Adrenal gland (tissue), 12 donors: ENCODE results near the gene HADHA. TPM values are rescaled to one million over a fixed set of nuclear protein-coding genes. Genes with fewer than 3 reads are reported as not detected.

Experiments
- DNase-seq, 7 donors: peaks; one replicate each; pipeline ENCODE4 v3.0.0-alpha.2; 2019 to 2020
- H3K27ac ChIP-seq, 5 donors: fragments of 200-600 bp; sonication (generic) in 4 of 5; 1 replicate in 3 of 5; 2 replicates in 2 of 5; pipeline versions ENCODE4 v1.5.1 to v1.8.0; 2016 to 2020; ENCODE audit warnings: mild to moderate bottlenecking in 1 of 5
- H3K27me3 ChIP-seq: fragments of 200-600 bp; 2 replicates; pipeline ENCODE4 v1.8.0; 2021
- H3K36me3 ChIP-seq, 2 donors: fragments of 200-600 bp; replicated peaks in 1 of 2; 1 replicate in 1 of 2; 2 replicates in 1 of 2; pipeline versions ENCODE4 v1.5.1 to v1.8.0; 2018 to 2022
- H3K4me1 ChIP-seq, 2 donors: fragments of 200-600 bp; replicated peaks in 1 of 2; 1 replicate in 1 of 2; 2 replicates in 1 of 2; pipeline versions ENCODE4 v1.5.1 to v1.8.0; 2018 to 2021
- H3K4me3 ChIP-seq, 4 donors: fragments of 200-600 bp; sonication (generic) in 3 of 4; one replicate each; pipeline ENCODE4 v1.5.1; 2016 to 2018
- H3K9me3 ChIP-seq, 3 donors: fragments of 200-600 bp; sonication (generic) in 1 of 3; replicated peaks in 1 of 3; 1 replicate in 2 of 3; 2 replicates in 1 of 3; pipeline versions ENCODE4 v1.5.1 to v1.8.0; 2016 to 2021
- CTCF ChIP-seq, 6 experiments: fragments of 450-650 bp in 4 of 6; fragments of 200-600 bp in 2 of 6; sonication (generic) in 1 of 6; IDR thresholded peaks; 1 replicate in 5 of 6; 2 replicates in 1 of 6; pipeline versions ENCODE4 v1.5.1 to v1.8.0; 2016 to 2021; ENCODE audit warnings: antibody characterized with exemption in 6 of 6, mild to moderate bottlenecking in 2 of 6, moderate library complexity in 1 of 6
- POLR2A ChIP-seq, 2 donors: fragments of 450-650 bp; IDR thresholded peaks; one replicate each; pipeline ENCODE4 v1.6.1; 2017; ENCODE audit warnings: antibody characterized with exemption in 2 of 2, mild to moderate bottlenecking in 2 of 2, moderate library complexity in 1 of 2
- WGBS, 4 donors: extraction: QIAGEN DNeasy Blood & Tissue Kit in 2 of 4; methylation state at CpG; one replicate each; pipeline versions ENCODE4 v1.1.5 to v1.1.7; 2013 to 2017; 5-methylcytosine and 5-hydroxymethylcytosine counted together
- intact Hi-C, 2 donors: fragments of 100-400 bp; cut with DNase I; formaldehyde crosslinking; loops; one replicate each; pipeline versions ENCODE4 v1.14.1 to v1.15.0; 2022 to 2023
- polyA plus RNA-seq, 3 donors: library from polyadenylated mRNA; stranded (reverse); fragments of 200-250 nt in 2 of 3; fragments of 350-450 nt in 1 of 3; fragmentation: Illumina TruSeq in 1 of 3; extraction: RNeasy Lipid Tissue Mini Kit (QIAGEN cat#74804) in 1 of 3; gene quantifications; one replicate each; pipeline ENCODE4 v1.2.3, GENCODE V29; 2013 to 2014
- total RNA-seq, 9 donors: library from RNA; depleted of rRNA in 4 of 9; stranded (reverse); fragments of >200 nt in 4 of 9; fragments of 120-200 nt in 1 of 9; fragmentation: NEBNext Ultra II Directional in 1 of 9; extraction: Animal tissue kit (Norgen Biotek cat#: 25700) in 1 of 9; gene quantifications; one replicate each; pipeline versions ENCODE4 v1.1.0 to v1.2.4, GENCODE V29; 2013 to 2023
- donor health status: healthy with polysubstance abuse.
- donor health status: Bipolar disorder and iron deficiency.
- donor health status: DM: yes; HTN: yes; CAD: no.
- donor health status: DM: no; HTN: no; CAD: no.
- donor health status: DM: no; HTN: no; CAD: no.
- donor health status: DM: yes; HTN: yes; CAD: no.

Gene HADHA
- total and polyA plus RNA-seq, 12 donors = 43.8 to 353 (median 210) TPM

GRCh38 chr2:26229595-26229994, 14.8 kb downstream of the HADHA start:
- Histone ChIP-seq H3K27ac (no peak overlapping the region), H3K27me3 (no peaks in the 10 kb centered on the region), H3K4me1 (no peaks in the 10 kb centered on the region), H3K36me3 (peaks cover 0 to 72% of the 10 kb centered on the region in 2 donors), H3K9me3 (no peaks in the 10 kb centered on the region), H3K4me3 (no peak overlapping the region)
- 95 to 97% (median 96%) methylated on average over 3 of the region's 3 CpGs for WGBS, 4 donors
- intact Hi-C loops = no loop called here
- TF ChIP-seq CTCF (IDR thresholded peaks at IDR 0.05) (no peak), POLR2A (IDR thresholded peaks at IDR 0.05) (no peak)
- no peak for DNase-seq

GRCh38 chr2:26224095-26224494, 20.3 kb downstream of the HADHA start:
- Histone ChIP-seq H3K27me3 (no peaks in the 10 kb centered on the region), H3K27ac (no peak overlapping the region), H3K4me1 (no peaks in the 10 kb centered on the region), H3K4me3 (no peak overlapping the region), H3K36me3 (peaks cover 0 to 41% of the 10 kb centered on the region in 2 donors), H3K9me3 (no peaks in the 10 kb centered on the region)
- WGBS, 4 donors = 90 to 98% (median 95%) methylated on average over 2 of the region's 2 CpGs
- TF ChIP-seq CTCF (IDR thresholded peaks at IDR 0.05) (no peak), POLR2A (IDR thresholded peaks at IDR 0.05) (no peak)
- intact Hi-C loops = no loop called here
- no peak for DNase-seq

DNA sequence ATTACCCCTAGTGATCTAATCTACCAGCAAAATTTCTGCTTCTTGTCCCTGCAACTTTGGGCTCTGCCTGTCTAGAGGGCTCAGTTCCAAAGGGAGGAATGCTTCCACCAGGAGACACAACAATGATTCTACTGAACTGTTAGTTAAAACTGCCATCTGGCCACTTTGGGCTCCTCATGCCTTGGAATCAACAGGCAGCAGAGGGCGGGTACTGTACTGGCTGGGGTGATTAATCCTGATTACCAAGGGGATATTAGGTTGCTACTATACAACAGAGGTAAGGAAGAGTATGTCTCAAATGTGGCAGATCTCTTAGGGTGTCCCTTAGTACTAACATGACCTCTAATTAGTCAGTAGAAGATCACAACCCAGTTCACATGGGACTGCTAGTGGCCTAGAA, 21.4 kb downstream of the HADHA start:
- Histone ChIP-seq H3K9me3 (no peaks in the 10 kb centered on the region), H3K4me1 (no peaks in the 10 kb centered on the region), H3K27ac (no peak overlapping the region), H3K27me3 (no peaks in the 10 kb centered on the region), H3K36me3 (peaks cover 0 to 31% of the 10 kb centered on the region in 2 donors), H3K4me3 (no peak overlapping the region)
- WGBS, 4 donors = 86 to 100% (median 97%) methylated on average over 1 of the region's 1 CpG
- no peak for DNase-seq
- no peak for TF ChIP-seq POLR2A (IDR thresholded peaks at IDR 0.05)
- no peak for TF ChIP-seq CTCF (IDR thresholded peaks at IDR 0.05)
- intact Hi-C loops = no loop called here

DNA sequence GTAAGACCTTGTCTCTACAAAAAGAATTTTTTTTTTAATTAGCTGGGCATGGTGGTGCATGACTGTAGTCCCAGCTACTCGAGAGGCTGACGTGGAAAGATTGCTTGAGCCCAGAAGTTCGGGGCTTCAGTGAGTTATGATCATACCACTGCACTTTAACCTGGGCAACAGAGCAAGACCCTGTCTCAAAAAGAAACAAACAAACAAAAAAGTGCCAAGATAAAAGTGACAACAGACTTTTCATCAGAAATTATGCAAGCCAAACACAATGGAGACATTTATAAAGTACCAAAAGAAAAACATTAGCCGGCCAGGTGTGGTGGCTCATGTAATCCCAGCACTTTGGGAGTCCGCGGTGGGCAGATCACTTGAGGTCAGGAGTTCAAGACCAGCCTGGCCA, 26.7 kb downstream of the HADHA start:
- no peak for DNase-seq
- H3K4me3 ChIP-seq = no peak overlapping the region
- TF ChIP-seq POLR2A (IDR thresholded peaks at IDR 0.05) = no peak
- TF ChIP-seq CTCF (IDR thresholded peaks at IDR 0.05) = no peak
- H3K4me1 ChIP-seq = no peaks in the 10 kb centered on the region
- no peaks in the 10 kb centered on the region for H3K9me3 ChIP-seq
- 81 to 89% (median 82%) methylated on average over 6 of the region's 6 CpGs for WGBS, 4 donors
- intact Hi-C loops = no loop called here
- H3K36me3 ChIP-seq = peaks cover 0 to 47% of the 10 kb centered on the region in 2 donors
- H3K27ac ChIP-seq = no peak overlapping the region
- H3K27me3 ChIP-seq = no peaks in the 10 kb centered on the region
